H1 (cell line): Measurements from ENCODE around the gene ZBTB48.

Source experiments
- GABPA ChIP-seq: IDR thresholded peaks from 2 replicates; pipeline ENCODE4 v1.6.1; 2011; ENCODE audit warnings: mild to moderate bottlenecking, low read length, moderate library complexity, borderline replicate concordance; ENCODE audit not compliant: insufficient read depth
- POLR2AphosphoS5 ChIP-seq: IDR thresholded peaks from 2 replicates; pipeline ENCODE4 v1.6.1; 2011; ENCODE audit warnings: low read depth, low read length

GRCh38 chr1:6632588-6633514 is 53.1 kb downstream of the ZBTB48 start:
- TF ChIP-seq GABPA = no peak
- no peak for TF ChIP-seq POLR2AphosphoS5
